ENCODE data around the gene TMTC1.

- TF ChIP-seq CTCF (conservative IDR thresholded peaks at IDR 0.05; ENCODE audit: low read depth in 2 of 2) (no peak), EZH2phosphoT487 (IDR thresholded peaks at IDR 0.05; ENCODE audit: unreplicated experiment) (no peak), POLR2AphosphoS5 (IDR thresholded peaks at IDR 0.05; ENCODE audit: low read depth) (no peak), CREB1 (CRISPR knock-in tag; IDR thresholded peaks at IDR 0.05; ENCODE audit: low read depth) (no peak), ETS1 (IDR thresholded peaks at IDR 0.05) (no peak)
Observed at GRCh38 chr12:29561664-29562071, 222.1 kb downstream of the TMTC1 start.
